Measurements from ENCODE around the gene MIEF2.

DNA sequence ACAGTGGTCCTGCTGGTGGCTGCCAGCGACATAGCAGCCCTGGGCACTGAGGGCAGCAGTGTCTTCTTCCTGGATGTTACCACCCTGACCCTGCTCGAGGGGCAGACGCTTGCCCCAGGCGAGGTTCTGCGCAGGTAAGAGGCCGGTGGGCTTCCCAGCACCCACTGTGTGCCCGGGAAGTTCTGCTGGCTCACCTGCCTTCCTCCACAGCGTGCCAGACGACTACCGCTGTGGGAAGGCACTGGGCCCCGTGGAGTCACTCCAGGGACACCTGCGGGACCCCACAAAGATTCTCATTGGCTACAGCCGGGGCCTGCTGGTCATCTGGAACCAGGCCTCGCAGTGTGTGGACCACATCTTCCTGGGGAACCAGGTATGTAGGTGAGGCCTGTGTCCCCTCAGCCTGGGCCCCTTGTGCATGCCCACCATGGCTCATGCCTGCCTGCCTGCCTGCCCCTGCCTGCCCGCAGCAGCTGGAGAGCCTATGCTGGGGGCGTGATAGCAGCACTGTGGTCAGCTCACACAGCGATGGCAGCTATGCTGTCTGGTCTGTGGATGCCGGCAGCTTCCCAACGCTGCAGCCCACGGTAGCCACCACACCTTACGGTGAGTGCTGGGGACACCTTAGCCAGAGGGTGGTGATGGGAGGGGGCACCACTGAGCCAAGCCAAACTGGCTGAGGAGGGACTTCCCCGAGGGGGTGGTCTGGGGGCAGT is 26.5 kb upstream of the MIEF2 start:
- TF ChIP-seq, protein P1, sequence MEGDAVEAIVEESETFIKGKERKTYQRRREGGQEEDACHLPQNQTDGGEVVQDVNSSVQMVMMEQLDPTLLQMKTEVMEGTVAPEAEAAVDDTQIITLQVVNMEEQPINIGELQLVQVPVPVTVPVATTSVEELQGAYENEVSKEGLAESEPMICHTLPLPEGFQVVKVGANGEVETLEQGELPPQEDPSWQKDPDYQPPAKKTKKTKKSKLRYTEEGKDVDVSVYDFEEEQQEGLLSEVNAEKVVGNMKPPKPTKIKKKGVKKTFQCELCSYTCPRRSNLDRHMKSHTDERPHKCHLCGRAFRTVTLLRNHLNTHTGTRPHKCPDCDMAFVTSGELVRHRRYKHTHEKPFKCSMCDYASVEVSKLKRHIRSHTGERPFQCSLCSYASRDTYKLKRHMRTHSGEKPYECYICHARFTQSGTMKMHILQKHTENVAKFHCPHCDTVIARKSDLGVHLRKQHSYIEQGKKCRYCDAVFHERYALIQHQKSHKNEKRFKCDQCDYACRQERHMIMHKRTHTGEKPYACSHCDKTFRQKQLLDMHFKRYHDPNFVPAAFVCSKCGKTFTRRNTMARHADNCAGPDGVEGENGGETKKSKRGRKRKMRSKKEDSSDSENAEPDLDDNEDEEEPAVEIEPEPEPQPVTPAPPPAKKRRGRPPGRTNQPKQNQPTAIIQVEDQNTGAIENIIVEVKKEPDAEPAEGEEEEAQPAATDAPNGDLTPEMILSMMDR (IDR thresholded peaks at IDR 0.05; ENCODE audit: low read length) = no peak
- TF ChIP-seq EZH2 (IDR thresholded peaks at IDR 0.05; ENCODE audit: borderline replicate concordance, low read length) = no peak

Measured in OCI-LY1 (cell line).